ENCODE results near the gene SENP3. TPM values are rescaled to one million over a fixed set of nuclear protein-coding genes. Genes with fewer than 3 reads are reported as not detected.

The SENP3 gene
- total RNA-seq, 2 donors from 2014 or later, result 30.9 to 34.1 TPM

DNA sequence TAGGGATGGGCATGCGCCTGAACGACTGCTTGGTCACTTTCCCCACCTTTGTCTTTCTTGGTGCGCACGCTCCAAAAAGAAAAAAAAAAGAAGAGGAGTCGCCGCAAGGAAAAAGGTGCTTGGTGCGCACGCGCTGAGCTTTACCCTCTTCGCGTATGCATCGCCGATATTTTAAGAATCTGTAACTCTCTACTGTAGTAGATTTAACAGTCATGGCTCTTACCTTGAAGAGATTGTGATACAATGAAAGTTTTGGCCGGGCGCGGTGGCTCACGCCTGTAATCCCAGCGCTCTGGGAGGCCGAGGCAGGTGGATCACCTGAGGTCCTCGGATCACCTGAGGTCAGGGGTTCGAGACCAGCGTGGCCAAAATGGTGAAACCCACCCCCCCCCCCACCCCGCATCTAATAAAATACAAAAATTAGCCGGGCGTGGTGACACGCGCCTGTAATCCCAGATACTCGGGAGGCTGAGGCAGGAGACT, 53.6 kb downstream of the SENP3 start:
- ATAC-seq, result no peak

GRCh38 chr17:7618608-7619007, 56.9 kb downstream of the SENP3 start:
- intact Hi-C loops (cut with DNase I, micrococcal nuclease), result no loop called here
- ATAC-seq, result no peak
- no peak for DNase-seq

More for the DNA sequence above, 53.6 kb downstream of the SENP3 start:
- intact Hi-C loops (cut with DNase I, micrococcal nuclease), result no loop called here
- no peak for DNase-seq

- intact Hi-C loops (cut with DNase I, micrococcal nuclease), result no loop called here
- ATAC-seq (no peak), DNase-seq (no peak)
Observed at GRCh38 chr17:7620835-7621234, 59.1 kb downstream of the SENP3 start.

Other genes with a start within 250 kb of the SENP3 start
- gene GPS2, start 246.6 kb upstream of the SENP3 start, total RNA-seq, result 10 to 100 TPM; 71.2 to 72.4 TPM
- 10 to 100 TPM; 32.7 to 44.5 TPM for gene NEURL4, start 232.6 kb upstream of the SENP3 start, total RNA-seq
- gene ACAP1, start 225.4 kb upstream of the SENP3 start, total RNA-seq, result 1 to 10 TPM; 4.1 to 9.0 TPM
- gene KCTD11, start 209.8 kb upstream of the SENP3 start, total RNA-seq, result 10 to 100 TPM in 1 of 2 donors, 1 to 10 TPM in 1; 9.4 to 10.1 TPM
- gene TMEM95, start 206.8 kb upstream of the SENP3 start, total RNA-seq, result not detected
- 10 to 100 TPM; 22.2 to 24.9 TPM for gene TNK1, start 180.8 kb upstream of the SENP3 start, total RNA-seq
- gene PLSCR3, start 167.4 kb upstream of the SENP3 start, total RNA-seq, result 10 to 100 TPM in 1 of 2 donors, 1 to 10 TPM in 1; 8.9 to 10.2 TPM
- gene TMEM256, start 157.8 kb upstream of the SENP3 start, total RNA-seq, result 10 to 100 TPM; 70.8 to 81.0 TPM
- 1 to 10 TPM; 2.7 to 6.6 TPM for gene NLGN2, start 154.1 kb upstream of the SENP3 start, total RNA-seq
- gene SPEM1, start 141.6 kb upstream of the SENP3 start, total RNA-seq, result not detected
- gene SPEM2, start 136.3 kb upstream of the SENP3 start, total RNA-seq, result not detected
- not detected for gene SPEM3, start 133.1 kb upstream of the SENP3 start, total RNA-seq
- gene TMEM102, start 126.5 kb upstream of the SENP3 start, total RNA-seq, result 10 to 100 TPM; 19.3 to 20.5 TPM
- gene FGF11, start 122.4 kb upstream of the SENP3 start, total RNA-seq, result 1 to 10 TPM; 1.2 to 2.3 TPM
- 10 to 100 TPM in 1 of 2 donors, 1 to 10 TPM in 1; 9.6 to 10.7 TPM for gene CHRNB1, start 116.9 kb upstream of the SENP3 start, total RNA-seq
- 10 to 100 TPM; 17.5 to 25.0 TPM for gene ZBTB4, start 82.3 kb upstream of the SENP3 start, total RNA-seq
- not detected for gene SLC35G6, start 80.5 kb upstream of the SENP3 start, total RNA-seq
- gene POLR2A, start 77.6 kb upstream of the SENP3 start, total RNA-seq, result 10 to 100 TPM; 83.8 to 100.0 TPM
- gene TNFSF12, start 12.9 kb upstream of the SENP3 start, total RNA-seq, result 10 to 100 TPM in 1 of 2 donors, 1 to 10 TPM in 1; 9.8 to 17.3 TPM
- gene TNFSF13, start 3.2 kb upstream of the SENP3 start, total RNA-seq, result 100 to 1,000 TPM in 1 of 2 donors, 10 to 100 TPM in 1; 77.2 to 121 TPM
- 10 to 100 TPM; 35.0 to 74.0 TPM for gene CD68, start 17.7 kb downstream of the SENP3 start, total RNA-seq
- 10 to 100 TPM; 79.2 to 89.6 TPM for gene MPDU1, start 21.9 kb downstream of the SENP3 start, total RNA-seq
- gene SOX15, start 28.2 kb downstream of the SENP3 start, total RNA-seq, result under 1 TPM; 0.58 to 0.84 TPM
- 10 to 100 TPM; 24.9 to 29.5 TPM for gene FXR2, start 53.0 kb downstream of the SENP3 start, total RNA-seq
- 10 to 100 TPM; 60.8 to 78.3 TPM for gene SAT2, start 65.9 kb downstream of the SENP3 start, total RNA-seq
- not detected for gene SHBG, start 68.2 kb downstream of the SENP3 start, total RNA-seq
- 1 to 10 TPM in 1 of 2 donors, under 1 TPM in 1; 0.55 to 1.4 TPM for gene ATP1B2, start 89.0 kb downstream of the SENP3 start, total RNA-seq
- 10 to 100 TPM; 47.3 to 60.0 TPM for gene TP53, start 125.6 kb downstream of the SENP3 start, total RNA-seq
- 1 to 10 TPM; 6.4 to 9.7 TPM for gene WRAP53, start 126.6 kb downstream of the SENP3 start, total RNA-seq
- under 1 TPM; 0.25 to 0.34 TPM for gene EFNB3, start 143.3 kb downstream of the SENP3 start, total RNA-seq
- gene DNAH2, start 155.8 kb downstream of the SENP3 start, total RNA-seq, result under 1 TPM; 0.22 to 0.61 TPM

Measured in left colon (tissue), 2 donors.